Neuron (in vitro differentiated cells): Measurements from ENCODE around the gene ANGEL2.
"Not testable (repeated sequence)": the region's sequence is repeated elsewhere in the genome, so short reads cannot be mapped to it uniquely, and the experiment has no call there.

Source experiments
- H2AFZ ChIP-seq: one replicate; pipeline ENCODE4 v1.6.1; 2013; ENCODE audit warnings: low read depth, mild to moderate bottlenecking, inconsistent platforms, low read length, moderate library complexity
- H3K27me3 ChIP-seq: one replicate; pipeline ENCODE4 v1.6.1; 2013; ENCODE audit warnings: low read length; ENCODE audit not compliant: insufficient read depth
- H3K36me3 ChIP-seq: one replicate; pipeline ENCODE4 v1.6.1; 2013; ENCODE audit warnings: low read length; ENCODE audit not compliant: insufficient read depth
- H3K4me1 ChIP-seq: one replicate; pipeline ENCODE4 v1.6.1; 2013; ENCODE audit warnings: low read length; ENCODE audit not compliant: insufficient read depth
- H3K4me3 ChIP-seq: 2 replicates; pipeline ENCODE4 v1.5.1; 2013; ENCODE audit warnings: mild to moderate bottlenecking, low read length, moderate library complexity
- H3K9me3 ChIP-seq: one replicate; pipeline ENCODE4 v1.6.1; 2013; ENCODE audit warnings: low read length

Gene ANGEL2

GRCh38 chr1:212993960-212994359 is 21.7 kb downstream of the ANGEL2 start:
- H3K36me3 ChIP-seq, result peaks cover 38% of the 10 kb centered on the region
- H3K4me3 ChIP-seq, H3K4me1 ChIP-seq, H3K27me3 ChIP-seq, H3K9me3 ChIP-seq, H2AFZ ChIP-seq: not testable (repeated sequence)

- H2AFZ ChIP-seq, result no peak overlapping the region
- H3K4me1 ChIP-seq, result no peaks in the 10 kb centered on the region
- H3K36me3 ChIP-seq, result peaks cover 26% of the 10 kb centered on the region
- H3K27me3 ChIP-seq, result no peaks in the 10 kb centered on the region
- H3K4me3 ChIP-seq, result no peak overlapping the region
- H3K9me3 ChIP-seq, result no peaks in the 10 kb centered on the region
Measured at GRCh38 chr1:212990276-212990675, 25.4 kb downstream of the ANGEL2 start.

GRCh38 chr1:212987702-212988322 is 27.9 kb downstream of the ANGEL2 start:
- Histone ChIP-seq H3K4me1 (no peaks in the 10 kb centered on the region), H3K27me3 (no peaks in the 10 kb centered on the region), H3K36me3 (peaks cover 12% of the 10 kb centered on the region), H3K4me3 (no peak overlapping the region), H2AFZ (no peak overlapping the region), H3K9me3 (no peaks in the 10 kb centered on the region)

GRCh38 chr1:212986551-212986950 is 29.1 kb downstream of the ANGEL2 start:
- Histone ChIP-seq H3K4me3 (no peak overlapping the region), H3K36me3 (peaks cover 3% of the 10 kb centered on the region), H3K27me3 (no peaks in the 10 kb centered on the region), H3K4me1 (peaks cover 2% of the 10 kb centered on the region), H2AFZ (no peak overlapping the region), H3K9me3 (no peaks in the 10 kb centered on the region)

GRCh38 chr1:212984522-212985291 is 31.0 kb downstream of the ANGEL2 start:
- no peak overlapping the region for H2AFZ ChIP-seq
- no peaks in the 10 kb centered on the region for H3K27me3 ChIP-seq
- H3K36me3 ChIP-seq, result no peaks in the 10 kb centered on the region
- H3K4me1 ChIP-seq, result peaks cover 13% of the 10 kb centered on the region
- no peak overlapping the region for H3K4me3 ChIP-seq
- no peaks in the 10 kb centered on the region for H3K9me3 ChIP-seq

- Histone ChIP-seq H3K36me3 (no peaks in the 10 kb centered on the region), H3K4me3 (no peak overlapping the region), H2AFZ (no peak overlapping the region)
Measured at GRCh38 chr1:212983482-212983881, 32.2 kb downstream of the ANGEL2 start.

GRCh38 chr1:212982430-212983152 is 33.1 kb downstream of the ANGEL2 start:
- Histone ChIP-seq H3K4me1 (peaks cover 13% of the 10 kb centered on the region), H3K27me3 (no peaks in the 10 kb centered on the region), H3K9me3 (no peaks in the 10 kb centered on the region), H3K4me3 (no peak overlapping the region), H3K36me3 (no peaks in the 10 kb centered on the region), H2AFZ (no peak overlapping the region)

More at GRCh38 chr1:212983482-212983881, 32.2 kb downstream of the ANGEL2 start:
- peaks cover 13% of the 10 kb centered on the region for H3K4me1 ChIP-seq
- H3K27me3 ChIP-seq, result no peaks in the 10 kb centered on the region
- H3K9me3 ChIP-seq, result no peaks in the 10 kb centered on the region

- Histone ChIP-seq H3K36me3 (no peaks in the 10 kb centered on the region), H2AFZ (no peak overlapping the region), H3K4me1 (peaks cover 13% of the 10 kb centered on the region), H3K9me3 (no peaks in the 10 kb centered on the region), H3K4me3 (no peak overlapping the region), H3K27me3 (no peaks in the 10 kb centered on the region)
Measured at GRCh38 chr1:212981571-212982328, 33.9 kb downstream of the ANGEL2 start.

GRCh38 chr1:212981025-212981495 is 34.6 kb downstream of the ANGEL2 start:
- Histone ChIP-seq H3K27me3 (no peaks in the 10 kb centered on the region), H3K4me1 (peaks cover 13% of the 10 kb centered on the region), H3K4me3 (no peak overlapping the region), H3K9me3 (no peaks in the 10 kb centered on the region), H3K36me3 (peaks cover 3% of the 10 kb centered on the region), H2AFZ (no peak overlapping the region)

- Histone ChIP-seq H3K27me3 (no peaks in the 10 kb centered on the region), H3K4me1 (peaks cover 13% of the 10 kb centered on the region), H3K4me3 (no peak overlapping the region), H3K9me3 (no peaks in the 10 kb centered on the region), H3K36me3 (peaks cover 5% of the 10 kb centered on the region), H2AFZ (no peak overlapping the region)
Measured at GRCh38 chr1:212980123-212980785, 35.4 kb downstream of the ANGEL2 start.

- Histone ChIP-seq H3K36me3 (peaks cover 6% of the 10 kb centered on the region), H3K27me3 (no peaks in the 10 kb centered on the region), H2AFZ (no peak overlapping the region), H3K9me3 (no peaks in the 10 kb centered on the region), H3K4me1 (peaks cover 13% of the 10 kb centered on the region), H3K4me3 (no peak overlapping the region)
Measured at GRCh38 chr1:212979340-212980122, 36.1 kb downstream of the ANGEL2 start.
